A673 (cell line): ENCODE measurements around the gene DPYSL5. TPM values are rescaled to one million over a fixed set of nuclear protein-coding genes. Genes with fewer than 3 reads are reported as not detected.
A peak's percentile ranks its signal among the peaks of the same experiment; 100 is the strongest.

Experiments used
- BruUV-seq: library from RNA; stranded (reverse); fragments of 400-500 nt; replicated peaks from 2 replicates; lab custom pipeline; 2021; lab: Mats Ljungman, UMichigan
- CTCF ChIA-PET: fragments of 300-600 bp; sonication (Branson Sonifier 250); formaldehyde crosslinking; loops from one replicate; lab custom pipeline; 2022; ENCODE audit warnings: antibody characterized with exemption; lab: Charles Lee
- POLR2A ChIA-PET: fragments of 300-600 bp; sonication (Branson Sonifier 250); formaldehyde crosslinking; loops from one replicate; lab custom pipeline; 2022; ENCODE audit warnings: antibody characterized with exemption; ENCODE audit not compliant: low non-redundant PET; lab: Charles Lee
- DNase-seq: peaks from one replicate; pipeline ENCODE4 v3.0.0-alpha.2; 2015; ENCODE audit warnings: low spot score
- H3K27ac ChIP-seq: fragments of 200-600 bp; sonication (generic); 2 replicates; pipeline ENCODE4 v1.5.1; 2016; ENCODE audit warnings: mixed run types, low read depth, mild to moderate bottlenecking, mixed read lengths, antibody characterized with exemption, low read length; ENCODE audit not compliant: poor library complexity, severe bottlenecking
- H3K27me3 ChIP-seq: fragments of 200-600 bp; sonication (generic); replicated peaks from 2 replicates; pipeline ENCODE4 v1.6.1; 2017; ENCODE audit warnings: mixed run types, low read depth, mild to moderate bottlenecking, mixed read lengths, antibody characterized with exemption, low read length; ENCODE audit not compliant: insufficient read depth, poor library complexity
- H3K36me3 ChIP-seq: fragments of 200-600 bp; sonication (generic); 2 replicates; pipeline ENCODE4 v1.6.1; 2016; ENCODE audit warnings: mixed run types, mild to moderate bottlenecking, mixed read lengths, antibody characterized with exemption, low read length; ENCODE audit not compliant: insufficient read depth, poor library complexity, severe bottlenecking
- H3K4me1 ChIP-seq: fragments of 200-600 bp; sonication (generic); 2 replicates; pipeline ENCODE4 v1.6.1; 2017; ENCODE audit warnings: mixed run types, mild to moderate bottlenecking, mixed read lengths, antibody characterized with exemption, low read length; ENCODE audit not compliant: insufficient read depth, poor library complexity, severe bottlenecking
- H3K4me3 ChIP-seq: fragments of 200-600 bp; sonication (generic); 2 replicates; pipeline ENCODE4 v1.5.1; 2016; ENCODE audit warnings: low read depth, mixed run types, mild to moderate bottlenecking, mixed read lengths, low read length; ENCODE audit not compliant: poor library complexity, severe bottlenecking
- H3K9me3 ChIP-seq: fragments of 200-600 bp; sonication (generic); 2 replicates; pipeline ENCODE4 v1.6.1; 2016; ENCODE audit warnings: mixed run types, low read depth, mild to moderate bottlenecking, mixed read lengths, antibody characterized with exemption, low read length; ENCODE audit not compliant: poor library complexity, severe bottlenecking
- CTCF ChIP-seq: fragments of 300-800, 200-600 bp; sonication (generic); conservative IDR thresholded peaks from 2 replicates; pipeline ENCODE4 v1.5.1; 2017; ENCODE audit warnings: low read depth, mild to moderate bottlenecking, antibody characterized with exemption, low read length, moderate library complexity, mixed read lengths
- EZH2 ChIP-seq: fragments of 200-600 bp; sonication (generic); IDR thresholded peaks from 2 replicates; pipeline ENCODE4 v1.6.1; 2017; ENCODE audit warnings: borderline replicate concordance, low read depth, mild to moderate bottlenecking, mixed read lengths, antibody characterized with exemption, low read length; ENCODE audit not compliant: poor library complexity, severe bottlenecking
- intact Hi-C: fragments of 100-400 bp; cut with micrococcal nuclease; formaldehyde crosslinking; loops from one replicate; pipeline ENCODE4 v1.10.0; 2022; ENCODE audit not compliant: unreplicated experiment
- total RNA-seq: library from RNA; stranded (reverse); gene quantifications from 2 replicates; pipeline ENCODE4 v1.2.3, GENCODE V29; 2021

The DPYSL5 gene
- total RNA-seq, 1 experiment from 2014 or later: 110 TPM

GRCh38 chr2:26913999-26914658 is 66.2 kb downstream of the DPYSL5 start:
- Histone ChIP-seq H3K4me3 (no peak overlapping the region), H3K4me1 (peaks cover 50% of the 10 kb centered on the region), H3K36me3 (peaks cover 20% of the 10 kb centered on the region), H3K27ac (peak overlapping the region; percentile 20), H3K27me3 (no peaks in the 10 kb centered on the region), H3K9me3 (no peaks in the 10 kb centered on the region)
- BruUV-seq: no TSS peak
- no peak for DNase-seq
- CTCF ChIA-PET: interaction anchor here (2.9 kb wide), 1 partner anchor 9 kb away, joined by 17 read pairs; no protein-coding TSS in a partner anchor
- POLR2A ChIA-PET: no interaction called here
- no peak for TF ChIP-seq CTCF
- TF ChIP-seq EZH2: no peak
- intact Hi-C loops: no loop called here

- ChIA-PET CTCF (no interaction called here), POLR2A (no interaction called here)
- Histone ChIP-seq H3K4me1 (peaks cover 50% of the 10 kb centered on the region), H3K36me3 (peaks cover 14% of the 10 kb centered on the region), H3K27ac (peak overlapping the region; percentile 20), H3K27me3 (no peaks in the 10 kb centered on the region), H3K4me3 (no peak overlapping the region), H3K9me3 (no peaks in the 10 kb centered on the region)
- intact Hi-C loops: no loop called here
- no TSS peak for BruUV-seq
- TF ChIP-seq CTCF (no peak), EZH2 (no peak)
- no peak for DNase-seq
Measured at GRCh38 chr2:26914659-26915310, 66.9 kb downstream of the DPYSL5 start.

GRCh38 chr2:26915316-26915715 is 67.4 kb downstream of the DPYSL5 start:
- Histone ChIP-seq H3K36me3 (peaks cover 8% of the 10 kb centered on the region), H3K9me3 (no peaks in the 10 kb centered on the region), H3K27me3 (no peaks in the 10 kb centered on the region), H3K27ac (no peak overlapping the region), H3K4me3 (no peak overlapping the region), H3K4me1 (peaks cover 50% of the 10 kb centered on the region)
- BruUV-seq: no TSS peak
- DNase-seq: no peak
- intact Hi-C loops: no loop called here
- ChIA-PET CTCF (no interaction called here), POLR2A (no interaction called here)
- no peak for TF ChIP-seq EZH2
